ENCODE data around the gene CIB2. TPM values are rescaled to one million over a fixed set of nuclear protein-coding genes. Genes with fewer than 3 reads are reported as not detected.
"Not testable (repeated sequence)": the region's sequence is repeated elsewhere in the genome, so short reads cannot be mapped to it uniquely, and the experiment has no call there.

CIB2 gene
- total RNA-seq, 2 experiments from 2014 or later, result 0.82 to 1.7 TPM

- H3K27ac Mint-ChIP-seq, result no peak overlapping the region
Observed at GRCh38 chr15:78156653-78157052, 25.4 kb upstream of the CIB2 start.

DNA sequence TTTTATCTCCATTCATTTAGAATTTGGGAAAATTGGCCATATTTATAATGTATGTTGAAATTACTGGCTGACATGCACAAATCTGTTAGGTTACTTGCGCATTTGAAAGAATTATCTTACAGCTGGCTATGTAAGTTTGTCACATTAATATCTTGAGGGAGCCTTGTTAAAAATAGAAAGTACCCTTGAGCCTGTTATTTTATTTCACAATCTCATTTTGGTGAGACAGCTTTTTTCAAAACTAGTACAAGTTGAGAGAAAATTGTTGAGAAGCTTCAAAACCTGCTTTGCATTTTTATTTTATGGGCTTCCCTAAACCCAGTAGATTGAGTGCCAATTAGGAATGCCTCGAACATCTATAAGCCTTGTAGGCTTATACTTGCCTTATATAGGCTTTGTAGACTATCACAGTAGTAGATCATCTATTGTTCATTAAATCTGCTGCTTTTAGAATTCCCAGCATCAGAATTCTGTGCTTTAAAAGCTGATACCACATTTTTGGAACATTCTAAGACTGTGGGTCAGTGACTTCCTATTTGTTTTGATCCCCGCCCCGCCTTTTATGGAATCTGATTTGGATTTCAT lies 24.2 kb upstream of the CIB2 start:
- DNase-seq, result no peak
- H3K27ac ChIP-seq (ENCODE audit: low read depth in 1 of 2, low read length in 2 of 2), result no peak overlapping the region
- peaks cover 8% of the 10 kb centered on the region for H3K4me1 ChIP-seq (ENCODE audit: insufficient read depth, low read length)
- Mint-ChIP-seq H3K4me3 (no peak overlapping the region), H3K27me3 (no peaks in the 10 kb centered on the region), H3K9me3 (no peaks in the 10 kb centered on the region), H3K27ac (no peak overlapping the region), H3K36me3 (ENCODE audit: low read depth) (peaks cover 43% of the 10 kb centered on the region), H3K4me1 (ENCODE audit: low read depth) (peaks cover 19% of the 10 kb centered on the region)
- CTCF ChIA-PET, result interaction anchor here (1.1 kb wide), 1 partner anchor 10 kb away, joined by 3 read pairs; no protein-coding TSS in a partner anchor
- peaks cover 31% of the 10 kb centered on the region for H3K36me3 ChIP-seq (ENCODE audit: insufficient read depth, low read length)
- no peaks in the 10 kb centered on the region for H3K27me3 ChIP-seq (ENCODE audit: control insufficient read depth in 1 of 2, insufficient read depth in 2 of 2, low read length in 2 of 2)
- intact Hi-C loops (cut with DNase I, micrococcal nuclease), result no loop called here
- no peak for TF ChIP-seq CTCF (IDR thresholded peaks at IDR 0.05)
- no peak for ATAC-seq (ENCODE audit: poor library complexity)
- POLR2A ChIA-PET, result no interaction called here
- H3K9me3 ChIP-seq (ENCODE audit: control insufficient read depth in 1 of 2, insufficient read depth in 1 of 2, low read length in 2 of 2), result no peaks in the 10 kb centered on the region
- no peak overlapping the region for H3K4me3 ChIP-seq (ENCODE audit: low read length)

More at GRCh38 chr15:78156653-78157052, 25.4 kb upstream of the CIB2 start:
- ATAC-seq (ENCODE audit: poor library complexity) (no peak), DNase-seq (no peak)
- Mint-ChIP-seq H3K4me3 (no peak overlapping the region), H3K36me3 (ENCODE audit: low read depth) (peaks cover 51% of the 10 kb centered on the region), H3K4me1 (ENCODE audit: low read depth) (peaks cover 13% of the 10 kb centered on the region), H3K27me3 (no peaks in the 10 kb centered on the region), H3K9me3 (no peaks in the 10 kb centered on the region)
- no peak for TF ChIP-seq CTCF (IDR thresholded peaks at IDR 0.05)
- Histone ChIP-seq H3K9me3 (ENCODE audit: control insufficient read depth in 1 of 2, insufficient read depth in 1 of 2, low read length in 2 of 2) (no peaks in the 10 kb centered on the region), H3K4me3 (ENCODE audit: low read length) (no peak overlapping the region), H3K36me3 (ENCODE audit: insufficient read depth, low read length) (peaks cover 44% of the 10 kb centered on the region), H3K27me3 (ENCODE audit: control insufficient read depth in 1 of 2, insufficient read depth in 2 of 2, low read length in 2 of 2) (no peaks in the 10 kb centered on the region), H3K4me1 (ENCODE audit: insufficient read depth, low read length) (peaks cover 3% of the 10 kb centered on the region), H3K27ac (ENCODE audit: low read depth in 1 of 2, low read length in 2 of 2) (no peak overlapping the region)
- intact Hi-C loops (cut with DNase I, micrococcal nuclease), result no loop called here
- ChIA-PET CTCF (no interaction called here), POLR2A (no interaction called here)

DNA sequence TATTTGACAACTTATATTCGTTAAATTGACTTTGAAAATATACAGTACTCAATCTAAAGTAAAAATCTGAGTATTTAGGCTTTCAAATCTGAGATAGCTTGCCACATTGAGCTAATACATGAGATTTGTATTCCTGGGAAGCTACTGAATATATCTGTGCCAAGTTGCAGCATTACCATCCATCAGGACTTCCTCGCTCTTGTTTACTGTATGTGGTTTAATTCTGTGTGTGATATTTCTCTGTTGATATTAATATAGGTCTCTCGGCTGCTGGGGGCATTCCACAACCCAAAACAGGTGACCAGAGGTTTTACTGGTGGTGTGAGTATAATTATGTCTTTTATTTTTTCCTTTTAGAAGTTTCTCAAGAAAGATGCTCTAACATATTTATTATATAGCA lies 23.7 kb upstream of the CIB2 start:
- Histone ChIP-seq H3K9me3 (ENCODE audit: control insufficient read depth in 1 of 2, insufficient read depth in 1 of 2, low read length in 2 of 2) (no peaks in the 10 kb centered on the region), H3K27me3 (ENCODE audit: control insufficient read depth in 1 of 2, insufficient read depth in 2 of 2, low read length in 2 of 2) (no peaks in the 10 kb centered on the region), H3K36me3 (ENCODE audit: insufficient read depth, low read length) (peaks cover 27% of the 10 kb centered on the region), H3K4me3 (ENCODE audit: low read length) (no peak overlapping the region), H3K27ac (ENCODE audit: low read depth in 1 of 2, low read length in 2 of 2) (no peak overlapping the region), H3K4me1 (ENCODE audit: insufficient read depth, low read length) (peaks cover 12% of the 10 kb centered on the region)
- Mint-ChIP-seq H3K4me1 (ENCODE audit: low read depth) (peaks cover 24% of the 10 kb centered on the region), H3K27ac (no peak overlapping the region), H3K27me3 (no peaks in the 10 kb centered on the region), H3K4me3 (no peak overlapping the region), H3K9me3 (no peaks in the 10 kb centered on the region), H3K36me3 (ENCODE audit: low read depth) (peaks cover 41% of the 10 kb centered on the region)
- POLR2A ChIA-PET, result no interaction called here
- CTCF ChIA-PET, result no interaction called here
- intact Hi-C loops (cut with DNase I, micrococcal nuclease), result no loop called here
- no peak for DNase-seq
- TF ChIP-seq CTCF (IDR thresholded peaks at IDR 0.05), result no peak
- ATAC-seq (ENCODE audit: poor library complexity), result no peak

GRCh38 chr15:78151075-78151474 lies 19.8 kb upstream of the CIB2 start:
- H3K27me3 ChIP-seq (ENCODE audit: control insufficient read depth in 1 of 2, insufficient read depth in 2 of 2, low read length in 2 of 2); ATAC-seq (ENCODE audit: poor library complexity); H3K27me3 Mint-ChIP-seq; H3K9me3 ChIP-seq (ENCODE audit: control insufficient read depth in 1 of 2, insufficient read depth in 1 of 2, low read length in 2 of 2); H3K4me3 ChIP-seq (ENCODE audit: low read length); POLR2A ChIA-PET; DNase-seq; intact Hi-C loops (cut with DNase I, micrococcal nuclease); H3K9me3 Mint-ChIP-seq; H3K27ac ChIP-seq (ENCODE audit: low read depth in 1 of 2, low read length in 2 of 2): not testable (repeated sequence)
- H3K36me3 ChIP-seq (ENCODE audit: insufficient read depth, low read length), result peaks cover 11% of the 10 kb centered on the region
- Mint-ChIP-seq H3K27ac (peak overlapping the region; percentile 82), H3K36me3 (ENCODE audit: low read depth) (peaks cover 20% of the 10 kb centered on the region), H3K4me3 (peak overlapping the region; percentile 97), H3K4me1 (ENCODE audit: low read depth) (peaks cover 45% of the 10 kb centered on the region)
- CTCF ChIA-PET, result interaction anchor here (1.5 kb wide), 1 partner anchor 11 kb away, joined by 3 read pairs; no protein-coding TSS in a partner anchor
- peaks cover 27% of the 10 kb centered on the region for H3K4me1 ChIP-seq (ENCODE audit: insufficient read depth, low read length)
